Suprapubic skin (tissue), 4 donors: ENCODE measurements around the gene HBZ. TPM values are rescaled to one million over a fixed set of nuclear protein-coding genes. Genes with fewer than 3 reads are reported as not detected.
"Not testable (repeated sequence)": the region's sequence is repeated elsewhere in the genome, so short reads cannot be mapped to it uniquely, and the experiment has no call there.

Experiments
- DNase-seq, 2 donors: peaks; one replicate each; pipeline ENCODE4 v3.0.0-alpha.2; 2019; ENCODE audit warnings: low spot score in 2 of 2
- H3K27ac ChIP-seq: fragments of 200-600 bp; sonication (generic); one replicate; pipeline ENCODE4 v1.5.1; 2019
- H3K27me3 ChIP-seq: fragments of 200-600 bp; sonication (generic); one replicate; pipeline ENCODE4 v1.5.1; 2019
- H3K36me3 ChIP-seq: fragments of 200-600 bp; sonication (generic); one replicate; pipeline ENCODE4 v1.5.1; 2019
- H3K4me1 ChIP-seq: fragments of 200-600 bp; sonication (generic); one replicate; pipeline ENCODE4 v1.5.1; 2019
- H3K4me3 ChIP-seq: fragments of 200-600 bp; sonication (generic); one replicate; pipeline ENCODE4 v1.5.1; 2019; ENCODE audit warnings: mild to moderate bottlenecking
- H3K9me3 ChIP-seq: fragments of 200-600 bp; sonication (generic); one replicate; pipeline ENCODE4 v1.5.1; 2019
- EP300 ChIP-seq: sonication (generic); formaldehyde crosslinking; IDR thresholded peaks from one replicate; pipeline ENCODE4 v1.6.1; 2017; ENCODE audit warnings: antibody characterized with exemption
- POLR2A ChIP-seq, 2 donors: fragments of 450-650 bp; IDR thresholded peaks; one replicate each; pipeline ENCODE4 v1.6.1; 2017; ENCODE audit warnings: antibody characterized with exemption in 2 of 2, mild to moderate bottlenecking in 2 of 2, moderate library complexity in 2 of 2
- POLR2AphosphoS5 ChIP-seq, 3 donors: sonication (generic); formaldehyde crosslinking; IDR thresholded peaks; one replicate each; pipeline ENCODE4 v1.6.1; 2017; ENCODE audit warnings: antibody characterized with exemption in 3 of 3
- WGBS: methylation state at CpG from one replicate; pipeline ENCODE4 v1.1.5; 2018; 5-methylcytosine and 5-hydroxymethylcytosine counted together
- total RNA-seq, 4 donors: library from RNA; depleted of rRNA; stranded (reverse); fragments of >200 nt; gene quantifications; one replicate each; pipeline ENCODE4 v1.1.0, GENCODE V29; 2016
- TF ChIP-seq, protein P1 (sequence below), 2 donors: fragments of 200-600 bp in 1 of 2; fragments of 450-650 bp in 1 of 2; sonication (generic) in 1 of 2; IDR thresholded peaks; one replicate each; pipeline ENCODE4 v1.5.1; 2016 to 2019; ENCODE audit warnings: antibody characterized with exemption in 2 of 2, mild to moderate bottlenecking in 1 of 2, moderate library complexity in 1 of 2

The HBZ gene
- total RNA-seq, 4 donors from 2014 or later: not detected

DNA sequence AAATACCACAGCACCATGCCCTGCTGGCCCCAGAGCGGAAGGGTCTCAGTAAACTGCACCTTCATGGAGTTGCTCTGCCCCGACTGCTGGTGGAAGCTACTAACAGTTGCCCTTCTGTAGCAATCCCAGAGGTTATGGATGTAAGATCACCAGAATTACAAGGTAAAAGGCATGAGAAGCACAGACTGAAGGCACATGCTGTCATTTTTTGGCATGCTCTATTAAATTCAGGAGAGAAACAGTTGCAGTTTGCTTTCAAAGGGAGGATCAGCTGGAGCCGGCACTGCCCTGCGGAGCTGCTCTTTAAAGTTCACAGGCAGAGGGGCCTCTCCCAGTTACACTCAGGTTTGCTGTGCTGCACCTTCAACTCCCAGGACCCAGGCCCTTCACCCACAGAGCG, 33.1 kb upstream of the HBZ start:
- Histone ChIP-seq H3K4me3 (no peak overlapping the region), H3K27ac (no peak overlapping the region), H3K27me3 (no peaks in the 10 kb centered on the region), H3K4me1 (no peaks in the 10 kb centered on the region), H3K9me3 (no peaks in the 10 kb centered on the region), H3K36me3 (peaks cover 17% of the 10 kb centered on the region)
- TF ChIP-seq EP300: no peak
- TF ChIP-seq POLR2AphosphoS5 (IDR thresholded peaks at IDR 0.05): no peak
- no peak for DNase-seq
- 97% methylated on average over 5 of the region's 5 CpGs for WGBS

DNA sequence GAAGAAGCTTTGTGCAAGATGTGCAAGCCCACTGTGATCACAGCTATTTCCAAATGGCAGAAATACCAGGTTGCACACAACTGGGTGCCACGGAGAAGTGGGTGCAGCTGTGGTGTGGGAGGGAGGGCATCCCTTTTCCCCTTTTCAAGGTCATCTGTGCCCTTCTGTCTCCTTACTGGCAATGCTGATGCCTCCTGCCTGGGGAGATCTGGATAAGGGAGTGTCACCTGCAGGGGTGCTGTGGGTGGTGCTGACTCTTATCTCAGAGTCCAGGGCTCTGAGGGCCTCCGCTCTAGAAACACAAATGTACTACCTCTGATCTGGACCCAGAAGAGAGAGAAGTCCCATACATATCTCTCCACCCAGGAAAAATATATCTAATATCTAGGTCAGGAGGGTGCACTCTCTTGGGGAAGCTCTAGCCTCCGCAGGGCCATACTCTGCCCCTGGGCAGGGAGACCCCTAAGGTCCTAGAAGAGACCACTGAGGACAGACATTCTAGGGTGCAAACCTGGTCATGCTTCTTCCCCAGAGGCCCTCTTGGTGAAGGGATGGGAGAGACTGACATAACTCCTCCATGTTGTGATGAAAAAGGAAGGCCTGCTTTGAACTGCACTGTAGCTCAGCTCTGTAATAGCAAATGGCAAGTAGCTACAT, 32.5 kb upstream of the HBZ start:
- no peaks in the 10 kb centered on the region for H3K4me1 ChIP-seq
- no peaks in the 10 kb centered on the region for H3K9me3 ChIP-seq
- H3K27ac ChIP-seq: no peak overlapping the region
- H3K4me3 ChIP-seq: no peak overlapping the region
- TF ChIP-seq POLR2AphosphoS5 (IDR thresholded peaks at IDR 0.05) (no peak), EP300 (no peak), POLR2A (IDR thresholded peaks at IDR 0.05) (no peak)
- TF ChIP-seq, protein P1, sequence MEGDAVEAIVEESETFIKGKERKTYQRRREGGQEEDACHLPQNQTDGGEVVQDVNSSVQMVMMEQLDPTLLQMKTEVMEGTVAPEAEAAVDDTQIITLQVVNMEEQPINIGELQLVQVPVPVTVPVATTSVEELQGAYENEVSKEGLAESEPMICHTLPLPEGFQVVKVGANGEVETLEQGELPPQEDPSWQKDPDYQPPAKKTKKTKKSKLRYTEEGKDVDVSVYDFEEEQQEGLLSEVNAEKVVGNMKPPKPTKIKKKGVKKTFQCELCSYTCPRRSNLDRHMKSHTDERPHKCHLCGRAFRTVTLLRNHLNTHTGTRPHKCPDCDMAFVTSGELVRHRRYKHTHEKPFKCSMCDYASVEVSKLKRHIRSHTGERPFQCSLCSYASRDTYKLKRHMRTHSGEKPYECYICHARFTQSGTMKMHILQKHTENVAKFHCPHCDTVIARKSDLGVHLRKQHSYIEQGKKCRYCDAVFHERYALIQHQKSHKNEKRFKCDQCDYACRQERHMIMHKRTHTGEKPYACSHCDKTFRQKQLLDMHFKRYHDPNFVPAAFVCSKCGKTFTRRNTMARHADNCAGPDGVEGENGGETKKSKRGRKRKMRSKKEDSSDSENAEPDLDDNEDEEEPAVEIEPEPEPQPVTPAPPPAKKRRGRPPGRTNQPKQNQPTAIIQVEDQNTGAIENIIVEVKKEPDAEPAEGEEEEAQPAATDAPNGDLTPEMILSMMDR (IDR thresholded peaks at IDR 0.05): no peak
- no peaks in the 10 kb centered on the region for H3K27me3 ChIP-seq
- 91% methylated on average over 3 of the region's 3 CpGs for WGBS
- peaks cover 18% of the 10 kb centered on the region for H3K36me3 ChIP-seq
- DNase-seq: no peak

DNA sequence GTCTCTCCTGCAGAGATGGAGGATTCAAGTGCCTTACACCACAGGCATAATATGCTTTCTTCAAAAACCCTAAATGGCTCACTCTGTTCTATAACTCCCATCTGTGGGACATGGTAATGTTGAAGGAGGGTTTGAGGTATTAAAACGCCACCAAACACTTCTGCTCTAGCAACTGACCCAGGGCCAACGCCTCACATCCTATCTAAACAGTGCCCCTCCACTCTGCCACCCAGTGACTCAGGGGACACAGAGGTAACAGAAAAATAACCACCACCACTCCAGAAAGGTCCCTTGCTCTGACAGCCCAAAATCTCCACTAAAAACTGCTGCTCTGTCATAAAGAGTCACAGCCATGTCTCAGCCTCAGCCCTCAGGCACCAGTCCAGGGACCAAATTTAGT, 31.7 kb upstream of the HBZ start:
- Histone ChIP-seq H3K27me3 (no peaks in the 10 kb centered on the region), H3K36me3 (peaks cover 17% of the 10 kb centered on the region), H3K4me1 (no peaks in the 10 kb centered on the region), H3K9me3 (no peaks in the 10 kb centered on the region), H3K4me3 (no peak overlapping the region), H3K27ac (no peak overlapping the region)
- TF ChIP-seq, protein P1 (IDR thresholded peaks at IDR 0.05): no peak
- TF ChIP-seq POLR2A (IDR thresholded peaks at IDR 0.05) (no peak), POLR2AphosphoS5 (IDR thresholded peaks at IDR 0.05) (no peak), EP300 (no peak)
- 94% methylated on average over 2 of the region's 2 CpGs for WGBS
- DNase-seq: no peak

DNA sequence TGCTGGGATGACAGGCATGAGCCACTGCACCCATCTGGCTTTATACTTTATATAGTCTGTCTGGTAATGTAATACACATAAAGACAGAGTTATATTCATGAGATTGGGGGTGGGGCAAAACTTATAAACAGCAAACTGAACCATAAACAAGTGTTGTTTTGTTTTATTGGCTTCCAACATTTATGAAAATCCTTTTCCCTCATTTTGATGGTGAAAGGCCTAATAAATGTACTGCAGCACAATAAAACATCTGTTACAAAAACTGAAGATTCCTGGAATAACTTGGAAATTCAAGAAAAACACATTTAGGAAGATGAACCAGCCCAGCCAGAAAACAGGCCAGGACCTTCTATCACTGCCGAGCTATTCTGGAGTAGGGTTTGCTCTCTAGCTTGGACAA, 30.1 kb upstream of the HBZ start:
- Histone ChIP-seq H3K9me3 (no peaks in the 10 kb centered on the region), H3K36me3 (peaks cover 6% of the 10 kb centered on the region), H3K4me1 (no peaks in the 10 kb centered on the region), H3K27me3 (no peaks in the 10 kb centered on the region), H3K4me3 (no peak overlapping the region), H3K27ac (no peak overlapping the region)
- WGBS: 85% methylated on average over 1 of the region's 1 CpG
- DNase-seq: no peak
- TF ChIP-seq EP300 (no peak), POLR2AphosphoS5 (IDR thresholded peaks at IDR 0.05) (no peak), POLR2A (IDR thresholded peaks at IDR 0.05) (no peak)
- TF ChIP-seq, protein P1 (IDR thresholded peaks at IDR 0.05): no peak

DNA sequence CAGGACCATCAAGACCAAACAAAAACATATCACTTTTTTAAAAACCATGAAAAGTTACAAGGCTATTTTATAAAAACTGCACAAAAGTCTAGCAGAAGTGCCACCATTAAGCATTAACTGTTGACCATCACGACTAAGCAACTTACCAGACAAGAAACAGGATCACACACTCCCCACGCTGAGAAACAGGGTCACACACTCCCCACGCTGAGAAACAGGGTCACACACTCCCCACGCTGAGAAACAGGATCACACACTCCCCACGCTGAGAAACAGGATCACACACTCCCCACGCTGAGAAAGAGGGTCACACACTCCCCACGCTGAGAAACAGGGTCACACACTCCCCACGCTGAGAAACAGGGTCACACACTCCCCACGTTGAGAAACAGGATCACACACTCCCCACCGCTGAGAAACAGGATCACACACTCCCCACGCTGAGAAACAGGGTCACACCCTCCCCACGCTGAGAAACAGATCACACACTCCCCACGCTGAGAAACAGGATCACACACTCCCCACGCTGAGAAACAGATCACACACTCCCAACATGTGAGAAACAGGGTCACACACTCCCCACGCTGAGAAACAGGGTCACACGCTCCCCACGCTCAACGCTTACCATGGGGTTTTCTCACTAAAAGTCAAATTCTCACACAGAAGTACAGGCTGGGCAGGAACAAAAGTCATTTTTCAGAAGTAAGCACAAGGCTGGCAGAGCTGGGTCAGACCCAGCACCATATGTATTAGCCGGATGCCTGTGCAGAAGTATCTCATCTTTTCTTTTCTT, 28.7 kb upstream of the HBZ start:
- not testable (repeated sequence) for H3K36me3 ChIP-seq, DNase-seq, H3K4me1 ChIP-seq, H3K4me3 ChIP-seq, H3K27me3 ChIP-seq, H3K27ac ChIP-seq, H3K9me3 ChIP-seq
- WGBS: 81% methylated on average over 13 of the region's 19 CpGs

DNA sequence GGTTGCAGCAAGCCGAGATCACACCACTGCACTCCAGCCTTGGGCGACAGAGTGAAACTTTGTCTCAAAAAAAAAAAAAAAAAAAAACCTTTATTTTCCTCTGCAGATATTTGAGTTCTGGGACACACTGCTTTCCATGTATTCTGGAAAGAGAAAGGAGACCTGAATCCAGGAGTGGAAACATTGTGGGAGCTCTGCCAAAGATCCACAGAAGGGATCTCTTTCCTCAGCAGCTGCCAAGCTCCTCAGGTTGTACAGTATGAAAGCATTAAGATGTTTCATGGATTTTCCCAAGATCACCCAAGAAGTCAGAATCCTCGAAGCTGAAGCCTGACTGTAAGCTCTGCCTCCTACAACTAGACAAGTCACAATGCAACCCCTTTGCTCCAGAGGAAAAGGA, 27.4 kb upstream of the HBZ start:
- Histone ChIP-seq H3K4me1 (no peaks in the 10 kb centered on the region), H3K4me3 (no peak overlapping the region), H3K27me3 (no peaks in the 10 kb centered on the region), H3K36me3 (peaks cover 6% of the 10 kb centered on the region), H3K9me3 (no peaks in the 10 kb centered on the region), H3K27ac (no peak overlapping the region)
- whole genome bisulfite sequencing: 84% methylated on average over 3 of the region's 3 CpGs
- TF ChIP-seq, protein P1 (IDR thresholded peaks at IDR 0.05): no peak
- TF ChIP-seq POLR2A (IDR thresholded peaks at IDR 0.05) (no peak), POLR2AphosphoS5 (IDR thresholded peaks at IDR 0.05) (no peak), EP300 (no peak)
- no peak for DNase-seq
